HG02798 (cell line): ENCODE data around the gene TTC31.

Source experiments
- ATAC-seq: cut with Tn5 transposase; IDR thresholded peaks from one replicate; pipeline ENCODE4 v1.9.1; 2021; ENCODE audit warnings: mild to moderate bottlenecking; ENCODE audit not compliant: unreplicated experiment, poor library complexity

TTC31 gene

GRCh38 chr2:74516650-74517049, 33.8 kb downstream of the TTC31 start:
- no peak for ATAC-seq

DNA sequence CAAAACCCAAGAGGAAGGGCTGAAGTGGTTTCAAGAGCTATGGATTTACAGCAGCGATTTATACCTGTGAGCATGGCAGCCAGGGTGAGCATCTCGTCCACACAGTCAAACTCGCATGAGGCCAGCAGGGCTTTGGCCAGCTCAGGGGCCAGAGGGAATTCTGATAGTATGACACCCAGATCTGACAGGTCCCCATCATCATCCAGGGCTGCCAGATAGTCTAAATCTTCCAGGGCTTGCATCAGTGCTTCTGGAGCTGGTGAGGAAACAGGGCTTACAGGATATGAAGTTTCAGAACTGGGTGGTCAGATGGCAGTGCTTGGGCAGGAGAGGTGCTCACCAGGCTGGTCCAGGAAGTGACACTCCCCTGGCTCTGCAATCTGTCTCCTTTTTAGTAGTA, 39.6 kb downstream of the TTC31 start:
- no peak for ATAC-seq

DNA sequence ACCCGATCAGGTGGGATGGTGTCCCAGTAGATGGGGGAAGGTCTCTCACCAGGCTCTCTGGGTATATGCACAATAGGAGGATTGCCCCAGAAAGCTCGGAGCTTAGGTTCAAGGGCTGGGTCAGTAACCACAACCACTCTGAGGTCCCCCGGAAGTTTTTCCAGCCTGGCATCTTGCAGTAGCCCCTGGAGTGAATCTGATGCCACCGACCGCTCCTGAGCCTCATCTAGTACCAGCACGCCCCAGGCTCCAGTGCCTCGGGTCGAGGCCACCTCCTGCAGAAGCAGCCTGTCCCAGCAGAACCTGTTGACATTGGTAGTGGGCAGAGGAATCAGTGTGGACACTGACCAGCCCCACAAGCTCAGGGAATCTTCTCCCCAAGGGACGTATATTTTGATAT, 41.1 kb downstream of the TTC31 start:
- no peak for ATAC-seq

DNA sequence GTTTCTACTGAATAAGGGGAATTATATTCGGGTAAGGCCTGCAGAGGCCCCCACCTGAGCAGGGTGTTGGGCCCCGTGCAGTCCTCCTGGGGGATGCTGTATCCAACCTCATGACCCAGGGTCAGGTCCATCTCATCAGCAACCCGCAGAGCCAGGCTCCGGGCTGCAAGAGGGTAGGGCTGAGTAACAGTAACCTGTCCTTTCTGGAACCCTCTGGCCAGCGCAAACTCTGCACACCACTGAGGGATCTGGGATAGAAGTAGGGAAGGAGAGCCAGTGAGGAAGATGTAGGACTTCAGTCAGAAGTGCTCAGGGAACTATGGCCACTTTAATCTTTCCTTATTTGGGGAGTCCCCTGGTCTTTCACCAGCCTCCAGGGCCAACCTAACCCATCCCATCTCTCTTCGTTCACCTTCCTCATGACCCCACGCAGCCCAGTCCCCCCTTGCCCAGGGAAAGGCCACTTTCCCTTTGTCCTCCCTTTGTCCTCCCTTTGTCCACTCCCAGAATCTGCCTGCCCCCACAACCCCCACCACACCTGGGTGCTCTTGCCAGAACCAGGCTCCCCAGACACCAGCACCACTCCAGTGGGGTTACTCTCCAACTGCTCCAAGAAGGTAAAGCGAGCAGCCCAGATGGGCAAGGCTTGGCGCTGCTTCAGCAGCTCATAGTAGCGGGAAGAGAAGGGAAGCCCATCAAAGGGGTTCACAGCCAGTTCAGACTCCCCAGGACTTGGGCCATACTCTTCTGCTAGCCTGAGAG, 42.3 kb downstream of the TTC31 start:
- no peak for ATAC-seq

DNA sequence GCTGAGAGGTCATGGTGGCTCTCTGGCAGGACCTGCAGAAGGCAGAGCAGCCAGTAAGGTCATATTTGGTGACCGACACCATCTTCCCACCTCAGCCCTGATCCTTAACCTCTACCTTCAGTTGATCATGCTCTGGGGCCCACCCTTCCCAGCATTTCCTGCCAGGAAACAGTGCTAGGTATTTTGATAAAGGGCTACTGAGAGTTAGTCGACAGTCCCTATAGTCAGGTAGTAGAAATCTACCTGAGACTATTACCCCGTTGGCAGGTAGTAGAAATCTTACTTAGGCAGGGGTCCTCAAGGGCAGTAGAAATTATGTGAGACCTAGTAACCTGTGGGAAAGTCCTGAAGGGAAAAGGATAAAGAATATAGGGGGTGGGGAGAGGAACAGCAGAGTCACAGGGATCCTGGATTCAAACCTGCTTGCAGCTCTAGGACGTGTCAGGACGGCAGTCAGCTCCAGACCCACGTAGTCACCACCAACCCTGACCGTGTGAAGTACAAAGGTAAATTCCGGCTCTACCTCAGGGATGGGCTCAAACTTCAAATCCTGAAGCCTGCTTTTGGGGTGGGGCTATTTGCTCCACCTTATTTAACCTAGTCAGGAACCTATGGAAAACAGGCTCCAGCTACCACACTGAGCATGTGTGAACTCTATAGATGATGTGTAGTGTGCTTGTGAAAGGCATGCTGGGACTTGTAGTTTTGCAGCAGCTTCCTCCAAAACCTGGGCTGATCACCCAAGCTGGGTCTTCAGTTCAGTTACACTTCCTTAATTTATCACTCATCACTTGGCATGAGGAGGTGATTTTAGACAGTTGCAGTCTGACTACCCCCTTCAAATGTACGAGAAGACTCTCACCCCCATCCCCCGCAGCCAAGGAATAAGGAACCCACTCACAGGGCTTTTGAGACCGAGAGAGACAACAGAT, 43.1 kb downstream of the TTC31 start, which contains the start of gene DQX1:
DQX1 (minus strand) TSS at position 515 of the 932 bp plus-strand sequence; CDS start at position 13, 502 bp downstream.
- ATAC-seq, result no peak

DNA sequence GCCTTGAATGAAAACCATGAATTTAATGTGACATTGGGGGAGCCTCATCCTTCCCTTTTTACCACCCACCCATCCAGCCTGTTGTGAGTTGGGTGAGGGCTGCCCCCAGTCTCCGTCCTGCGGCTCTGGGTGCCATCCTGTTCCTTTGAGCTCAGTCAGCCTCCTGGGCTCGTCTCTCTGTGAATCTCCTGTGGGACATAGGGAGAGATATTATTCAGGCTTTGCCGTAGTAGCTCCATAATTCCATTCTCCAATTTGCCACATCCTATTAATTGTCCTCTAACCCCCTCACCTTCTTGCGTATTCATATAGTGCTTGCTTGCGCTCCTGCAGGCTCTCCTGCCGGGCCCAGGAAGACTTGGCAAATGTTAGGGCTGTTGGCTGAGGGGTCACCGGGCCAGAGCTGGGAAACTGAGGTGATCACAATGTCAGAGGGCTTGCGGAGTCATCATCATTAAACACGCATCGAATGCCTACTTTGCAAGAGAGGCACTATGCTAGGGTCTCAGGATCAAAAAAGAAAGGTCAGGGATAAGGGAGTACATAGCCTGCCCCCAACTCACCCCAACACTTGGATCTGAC, 43.9 kb downstream of the TTC31 start:
- no peak for ATAC-seq

- ATAC-seq, result no peak
These were observed 44.9 kb downstream of the TTC31 start for GRCh38 chr2:74527741-74528140.

- ATAC-seq, result peak; percentile 3
These were observed 45.9 kb downstream of the TTC31 start for GRCh38 chr2:74528600-74529356.

DNA sequence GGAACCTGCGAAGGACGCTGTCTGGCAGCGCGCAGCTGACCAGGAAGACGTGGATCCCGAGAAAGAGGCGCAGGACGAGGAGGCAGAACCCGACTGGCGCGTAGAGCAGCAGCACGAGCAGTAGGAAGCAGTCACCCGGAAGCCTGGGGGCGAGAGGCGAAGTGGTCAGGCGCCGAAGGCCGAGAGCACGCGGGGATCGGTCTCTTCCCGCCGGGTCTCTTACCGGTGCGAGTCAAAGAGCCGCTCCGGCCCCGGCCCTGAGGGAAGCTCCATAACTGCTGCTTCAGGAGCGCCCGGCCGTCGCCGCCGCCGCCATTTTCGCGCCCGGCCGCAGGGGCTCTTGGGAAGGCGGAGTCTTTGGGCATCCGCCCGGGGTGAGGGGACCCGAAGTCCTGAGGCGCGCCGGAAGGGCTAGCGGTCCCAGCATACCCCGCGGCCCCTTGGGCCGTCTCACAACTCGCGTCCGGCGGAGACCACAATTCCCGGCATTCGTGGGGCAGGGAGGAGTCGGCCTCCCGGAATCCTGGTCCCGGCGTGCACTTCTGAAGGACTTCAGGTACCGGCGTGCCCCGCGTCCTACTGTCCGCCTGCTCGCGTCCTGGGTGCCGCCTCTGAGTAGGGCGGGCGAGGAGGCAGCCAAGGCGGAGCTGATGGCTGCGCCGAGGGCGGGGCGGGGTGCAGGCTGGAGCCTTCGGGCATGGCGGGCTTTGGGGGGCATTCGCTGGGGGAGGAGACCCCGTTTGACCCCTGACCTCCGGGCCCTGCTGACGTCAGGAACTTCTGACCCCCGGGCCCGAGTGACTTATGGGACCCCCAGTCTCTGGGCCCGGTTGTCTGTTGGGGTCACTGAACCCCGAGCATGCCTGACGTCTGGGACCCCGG, 46.7 kb downstream of the TTC31 start, which contains the start of the genes AUP1 and HTRA2:
AUP1 (minus strand) TSS at position 350 of the 882 bp plus-strand sequence; CDS start at position 273, 77 bp downstream.
HTRA2 (plus strand) TSS at position 577 of the 882 bp plus-strand sequence; CDS start at position 651, 74 bp downstream.
- peak; percentile 86 for ATAC-seq

DNA sequence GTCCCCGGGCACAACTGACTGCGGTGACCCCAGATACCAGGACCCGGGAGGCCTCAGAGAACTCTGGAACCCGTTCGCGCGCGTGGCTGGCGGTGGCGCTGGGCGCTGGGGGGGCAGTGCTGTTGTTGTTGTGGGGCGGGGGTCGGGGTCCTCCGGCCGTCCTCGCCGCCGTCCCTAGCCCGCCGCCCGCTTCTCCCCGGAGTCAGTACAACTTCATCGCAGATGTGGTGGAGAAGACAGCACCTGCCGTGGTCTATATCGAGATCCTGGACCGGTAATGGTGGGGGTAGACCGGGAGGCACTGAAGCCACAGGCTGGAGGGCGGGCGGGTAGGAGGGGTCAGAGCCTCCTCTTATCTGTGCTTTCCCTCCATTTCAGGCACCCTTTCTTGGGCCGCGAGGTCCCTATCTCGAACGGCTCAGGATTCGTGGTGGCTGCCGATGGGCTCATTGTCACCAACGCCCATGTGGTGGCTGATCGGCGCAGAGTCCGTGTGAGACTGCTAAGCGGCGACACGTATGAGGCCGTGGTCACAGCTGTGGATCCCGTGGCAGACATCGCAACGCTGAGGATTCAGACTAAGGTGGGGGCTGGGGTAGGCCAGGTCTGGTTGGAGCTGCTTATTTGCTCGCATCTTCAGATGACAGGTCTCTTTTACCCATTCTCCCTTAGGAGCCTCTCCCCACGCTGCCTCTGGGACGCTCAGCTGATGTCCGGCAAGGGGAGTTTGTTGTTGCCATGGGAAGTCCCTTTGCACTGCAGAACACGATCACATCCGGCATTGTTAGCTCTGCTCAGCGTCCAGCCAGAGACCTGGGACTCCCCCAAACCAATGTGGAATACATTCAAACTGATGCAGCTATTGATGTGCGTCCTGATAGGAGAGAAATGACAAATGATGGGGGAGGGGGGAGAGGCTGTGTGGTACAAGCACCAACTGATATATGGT, 47.6 kb downstream of the TTC31 start:
- peak; percentile 31 for ATAC-seq

- no peak for ATAC-seq
These were observed 48.8 kb downstream of the TTC31 start for GRCh38 chr2:74531666-74532065.

DNA sequence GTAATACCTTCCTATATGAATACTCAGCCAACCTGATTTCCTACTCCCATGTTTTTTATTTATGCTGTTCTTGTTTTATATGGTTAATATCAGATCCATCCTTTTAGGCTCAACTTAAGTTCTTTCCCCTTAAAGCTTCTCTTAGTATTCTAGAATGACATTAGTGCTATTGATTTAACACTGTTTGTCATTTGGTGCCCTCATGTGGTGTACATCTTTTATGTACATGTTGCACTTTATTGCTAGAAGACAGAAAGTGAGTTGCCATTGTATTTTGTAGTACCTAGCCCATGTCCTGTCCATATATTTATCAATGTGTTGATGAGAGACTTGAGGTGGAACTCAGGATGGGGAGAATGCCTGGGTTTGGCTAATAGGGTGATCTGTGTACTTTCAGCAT, 49.3 kb downstream of the TTC31 start:
- no peak for ATAC-seq

DNA sequence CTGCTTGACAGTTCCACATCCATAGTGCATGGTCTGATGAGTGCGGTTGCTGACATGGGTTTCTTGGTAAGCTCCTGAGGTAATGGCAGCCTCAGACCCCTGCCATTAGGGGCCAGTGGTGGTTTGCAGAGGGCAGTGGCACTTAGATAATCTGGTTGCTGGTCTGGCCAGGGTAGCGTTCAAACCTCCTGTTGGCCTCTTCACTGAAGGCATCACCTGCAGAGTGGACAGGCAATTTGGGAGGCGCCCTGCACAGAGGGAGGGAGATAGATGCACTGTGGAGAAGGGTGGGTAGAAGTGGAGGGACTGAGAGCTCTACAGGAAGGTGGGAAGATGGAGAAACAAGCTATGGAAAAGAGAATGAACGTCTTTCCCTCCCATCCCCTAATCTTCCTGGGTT, 50.6 kb downstream of the TTC31 start:
- no peak for ATAC-seq

DNA sequence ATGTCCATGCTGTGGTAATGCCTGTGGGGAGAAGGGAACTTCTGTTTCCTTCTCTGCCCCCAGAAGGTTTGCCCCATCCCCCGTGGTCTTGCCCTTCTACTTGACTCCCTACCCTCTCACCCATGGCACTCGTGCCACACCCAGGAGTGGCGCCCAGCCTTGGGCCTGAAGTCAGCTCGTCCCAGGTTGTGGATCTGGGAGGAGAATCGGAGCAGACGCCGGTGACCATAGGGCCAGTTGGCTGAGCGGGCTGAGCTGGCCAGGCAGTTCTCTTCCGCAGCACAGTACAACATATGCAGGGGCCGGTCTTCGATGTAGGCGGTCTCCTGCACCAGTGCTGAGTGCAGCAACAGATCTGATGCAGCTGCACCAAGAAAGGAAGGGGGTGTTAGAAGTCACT, 51.5 kb downstream of the TTC31 start:
- no peak for ATAC-seq

DNA sequence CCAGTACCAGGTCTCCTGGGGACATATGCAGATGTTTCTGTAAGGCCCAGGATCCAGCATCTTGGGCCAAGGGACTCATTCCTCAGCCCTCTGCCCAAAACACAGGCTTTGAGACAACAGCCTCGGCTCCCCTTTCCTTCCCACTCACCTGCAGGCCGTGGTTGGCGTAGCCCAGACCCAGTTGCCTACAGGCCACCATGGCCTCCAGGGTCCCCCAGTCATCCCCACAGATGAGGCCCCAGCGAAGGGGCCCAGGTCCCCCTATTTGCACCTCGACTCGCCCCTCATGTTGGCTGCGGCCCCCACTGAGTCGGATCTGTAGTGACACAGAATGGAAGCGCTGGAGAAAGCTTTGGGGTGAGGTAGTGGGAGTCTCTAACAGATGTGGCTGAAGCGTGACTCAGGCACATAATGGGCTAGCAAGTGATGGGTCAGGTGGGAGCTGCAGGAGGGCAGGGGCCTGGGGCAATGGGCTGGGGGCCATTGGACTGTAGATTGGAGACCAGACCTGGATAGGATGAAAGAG, 52.6 kb downstream of the TTC31 start:
- ATAC-seq, result no peak

- ATAC-seq, result no peak
These were observed 53.5 kb downstream of the TTC31 start for GRCh38 chr2:74536166-74536950.

DNA sequence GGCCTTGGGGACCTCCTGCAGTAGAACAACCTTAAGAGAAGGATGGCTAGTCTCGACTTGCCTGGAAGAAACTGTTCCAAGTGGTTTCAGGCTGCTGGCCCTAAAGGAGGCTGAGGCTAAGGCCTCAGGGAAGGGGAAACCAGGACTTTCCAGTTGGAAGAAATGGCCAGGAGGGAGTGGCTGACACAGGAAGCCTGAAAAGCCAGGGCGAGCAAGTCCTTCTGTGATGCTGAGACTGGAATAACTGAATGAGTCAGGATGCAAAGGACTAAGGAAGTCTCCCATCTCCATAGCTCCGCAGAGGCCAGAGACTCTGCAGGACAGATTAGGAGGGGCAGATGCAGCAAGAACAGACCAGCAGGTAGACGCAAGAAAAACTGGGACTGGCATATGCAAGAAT, 54.3 kb downstream of the TTC31 start:
- ATAC-seq, result no peak
